HG03457 (cell line): ENCODE measurements around the gene MEF2D.

ENCODE experiments used
- ATAC-seq: cut with Tn5 transposase; IDR thresholded peaks from one replicate; pipeline ENCODE4 v1.9.1; 2021; ENCODE audit warnings: moderate number of reproducible peaks; ENCODE audit not compliant: unreplicated experiment

MEF2D gene

DNA sequence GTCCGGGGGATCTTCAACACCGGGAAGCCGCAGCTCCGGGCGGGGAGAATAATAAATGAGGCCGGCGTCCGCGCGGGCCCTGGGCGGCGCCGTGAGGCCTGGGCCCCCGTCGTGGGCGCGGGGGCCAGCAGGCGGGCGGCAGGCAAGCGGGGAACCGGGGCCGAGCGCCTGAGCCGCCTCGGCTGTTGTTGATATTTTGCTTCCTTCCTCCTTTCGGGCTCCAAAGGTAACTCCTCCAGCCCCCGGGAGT lies at the start of gene MEF2D:
MEF2D (minus strand) TSS at position 233 of the 250 bp plus-strand sequence. CDS start 17,483 bp downstream, outside the sequence.
- no peak for ATAC-seq

DNA sequence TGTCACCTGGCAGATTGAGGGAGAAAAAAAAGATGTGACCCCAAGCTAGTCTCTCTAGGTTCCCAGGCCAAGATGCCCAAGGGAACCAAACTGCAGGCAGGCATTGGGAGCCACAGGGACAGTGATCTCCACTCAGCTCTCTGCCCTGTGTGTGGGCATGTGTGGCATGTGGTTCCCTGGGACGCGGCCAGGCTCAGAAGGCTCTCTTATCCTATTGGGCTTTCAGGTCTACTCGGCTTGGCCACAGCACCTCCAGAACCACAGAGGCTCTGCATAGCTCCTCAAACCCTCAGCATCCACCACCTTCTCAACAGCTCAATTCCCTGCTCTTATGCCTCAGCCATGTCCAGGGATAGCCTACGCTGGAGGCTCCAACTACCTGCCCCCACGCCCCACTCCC lies 49.8 kb upstream of the MEF2D start:
- ATAC-seq = no peak

DNA sequence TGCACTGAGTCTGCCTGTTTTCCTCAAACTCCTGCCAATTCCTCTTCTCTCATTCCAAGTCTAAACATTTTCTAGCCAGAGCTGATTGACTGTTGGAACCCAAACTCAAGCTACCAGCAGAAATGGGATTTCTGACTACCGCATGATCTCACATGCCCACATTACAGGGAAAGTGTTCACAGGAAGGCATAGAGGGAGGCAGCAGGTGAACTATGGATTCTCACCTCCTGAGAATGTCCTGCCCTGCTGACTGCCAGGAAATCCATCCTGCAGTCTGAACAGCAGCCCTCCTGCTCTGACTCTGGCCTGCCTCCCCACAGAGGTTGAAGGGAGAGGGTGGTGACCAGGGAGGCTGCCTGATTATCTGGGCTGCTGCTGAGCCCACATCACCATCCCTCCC lies 49.3 kb upstream of the MEF2D start:
- ATAC-seq = no peak

DNA sequence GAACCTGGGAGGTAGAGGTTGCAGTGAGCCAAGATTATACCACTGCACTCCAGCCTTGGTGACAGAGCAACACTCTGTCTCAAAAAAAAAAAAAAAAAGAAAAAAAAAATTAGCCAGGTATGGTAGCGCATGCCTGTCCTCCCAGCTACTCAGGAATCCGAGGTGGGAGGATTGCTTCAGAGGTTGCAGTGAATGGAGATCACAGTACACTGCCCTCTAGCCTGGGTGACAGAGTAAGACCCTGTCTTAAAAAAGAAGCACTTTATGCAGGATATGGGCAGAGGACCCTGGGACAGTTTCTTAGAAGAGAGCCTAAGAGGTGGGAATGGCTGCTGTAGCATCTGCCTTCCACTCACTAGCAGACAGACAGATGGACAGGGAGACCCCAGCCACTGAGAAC lies 48.8 kb upstream of the MEF2D start:
- ATAC-seq = no peak

DNA sequence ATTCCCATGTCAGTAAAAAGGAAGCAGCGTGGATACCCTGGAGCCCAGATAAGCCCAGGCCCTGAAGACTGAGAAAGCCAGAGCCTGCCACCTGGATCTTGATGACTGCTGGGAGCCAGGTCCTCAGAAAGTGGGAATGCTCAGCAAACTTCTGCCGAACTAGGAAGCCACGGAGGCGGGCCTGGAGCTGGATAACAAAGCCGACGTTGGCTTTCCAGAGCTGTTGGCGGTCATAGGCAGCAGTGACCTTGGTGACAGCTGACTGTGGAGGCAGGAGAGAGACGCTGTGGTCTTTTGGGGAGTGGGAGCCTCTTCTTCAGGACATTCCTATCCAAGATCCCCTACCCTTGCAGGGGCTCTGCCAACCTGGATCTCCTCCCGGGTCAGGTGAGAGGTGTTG lies 47.4 kb upstream of the MEF2D start:
- ATAC-seq = no peak

DNA sequence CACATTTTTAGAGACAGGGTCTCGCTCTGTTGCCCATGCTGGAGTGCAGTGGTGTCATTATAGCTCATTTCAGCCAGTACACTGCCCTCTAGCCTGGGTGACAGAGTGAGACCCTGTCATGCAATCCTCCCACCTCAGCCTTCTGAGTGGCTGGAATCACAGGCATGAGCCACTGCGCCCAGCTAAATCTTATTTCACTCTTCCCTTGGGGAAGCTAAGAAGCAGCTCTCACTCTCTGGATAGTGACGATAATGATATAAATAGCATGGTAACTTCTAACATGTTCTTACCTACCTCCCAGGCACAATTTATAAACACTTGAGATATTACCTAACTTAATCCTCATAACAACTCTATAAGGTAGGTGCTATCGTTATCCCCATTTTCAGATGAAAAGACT lies 46.9 kb upstream of the MEF2D start:
- ATAC-seq = no peak

DNA sequence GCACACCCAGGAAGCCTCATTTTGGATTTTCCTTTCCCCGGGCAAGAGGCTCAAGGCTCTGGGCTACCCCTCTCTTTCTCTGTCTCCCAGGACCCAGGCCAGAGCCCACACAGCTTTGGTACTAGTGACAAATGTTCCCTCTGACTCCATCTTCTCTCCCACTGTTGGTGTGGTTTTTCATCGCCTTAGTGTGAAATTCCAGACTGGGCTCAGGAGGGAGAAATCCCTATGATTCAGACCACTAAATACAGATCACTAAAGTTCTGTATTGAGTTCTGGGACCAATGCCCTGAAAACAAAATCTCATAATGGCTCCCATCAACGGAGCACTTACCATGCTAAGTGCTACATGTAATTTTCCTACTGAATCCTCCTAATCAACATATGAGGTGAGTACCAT lies 45.7 kb upstream of the MEF2D start:
- ATAC-seq = no peak

DNA sequence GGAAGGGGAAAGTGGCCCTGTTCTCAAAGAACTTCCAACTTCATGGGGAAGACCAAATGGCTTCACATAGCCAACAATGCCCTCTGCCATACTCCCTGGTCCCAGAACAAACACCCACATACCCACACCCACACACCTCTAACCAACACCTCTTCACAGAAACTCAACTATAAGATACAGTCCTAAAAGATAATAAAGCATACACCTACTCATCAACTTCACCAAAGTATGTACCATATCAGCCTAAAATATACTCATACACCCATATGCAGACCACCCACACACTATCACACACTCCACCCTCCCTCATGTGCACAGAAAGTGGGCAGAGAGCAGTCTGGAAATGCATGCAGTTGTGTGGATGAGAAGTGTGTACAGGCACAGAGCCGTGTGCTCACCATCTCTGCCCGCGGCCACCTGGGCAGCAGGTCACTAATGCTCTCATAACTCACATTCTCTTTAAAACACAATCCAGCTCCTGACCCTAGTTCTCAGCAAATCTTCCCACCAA lies 44.1 kb upstream of the MEF2D start:
- no peak for ATAC-seq

DNA sequence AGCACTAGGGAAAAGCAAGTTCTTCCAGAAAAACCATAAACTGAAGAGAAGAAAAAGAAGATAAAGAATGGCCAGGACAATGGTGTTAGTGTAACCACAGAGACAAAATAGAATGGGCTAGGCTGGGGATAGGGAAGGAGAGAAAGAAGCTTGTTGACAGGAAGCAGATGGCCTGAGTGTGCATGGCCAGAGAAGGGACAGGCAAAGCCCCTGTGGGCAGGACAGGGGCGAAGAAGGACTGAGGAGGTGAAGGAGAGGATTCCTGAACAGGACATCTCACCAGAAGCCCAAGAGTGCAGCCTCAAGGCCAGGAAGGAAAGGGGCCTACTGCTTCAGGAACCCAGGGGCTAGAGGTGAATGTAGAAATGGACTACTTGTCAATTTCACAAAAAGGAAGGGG lies 42.5 kb upstream of the MEF2D start:
- no peak for ATAC-seq

DNA sequence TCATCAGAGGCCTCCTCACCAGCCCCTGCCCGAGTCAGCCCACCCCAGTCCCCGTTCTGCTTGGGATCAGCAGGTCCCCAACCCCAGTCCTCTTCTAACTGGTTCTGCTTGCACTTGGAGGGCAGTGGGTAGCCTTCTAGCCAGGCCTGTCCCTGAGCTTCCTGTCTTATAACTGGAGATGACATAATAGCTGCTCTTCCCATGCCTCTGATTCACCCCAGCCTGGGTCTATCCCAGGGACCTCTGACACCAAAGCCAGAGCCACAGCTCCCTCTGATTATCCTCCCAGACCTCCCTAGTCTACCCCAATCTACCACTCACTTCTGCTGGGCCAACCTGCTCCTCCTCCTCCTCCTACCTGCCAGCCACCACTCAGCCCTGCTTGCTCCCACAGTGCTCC lies 40.4 kb upstream of the MEF2D start:
- ATAC-seq = no peak

DNA sequence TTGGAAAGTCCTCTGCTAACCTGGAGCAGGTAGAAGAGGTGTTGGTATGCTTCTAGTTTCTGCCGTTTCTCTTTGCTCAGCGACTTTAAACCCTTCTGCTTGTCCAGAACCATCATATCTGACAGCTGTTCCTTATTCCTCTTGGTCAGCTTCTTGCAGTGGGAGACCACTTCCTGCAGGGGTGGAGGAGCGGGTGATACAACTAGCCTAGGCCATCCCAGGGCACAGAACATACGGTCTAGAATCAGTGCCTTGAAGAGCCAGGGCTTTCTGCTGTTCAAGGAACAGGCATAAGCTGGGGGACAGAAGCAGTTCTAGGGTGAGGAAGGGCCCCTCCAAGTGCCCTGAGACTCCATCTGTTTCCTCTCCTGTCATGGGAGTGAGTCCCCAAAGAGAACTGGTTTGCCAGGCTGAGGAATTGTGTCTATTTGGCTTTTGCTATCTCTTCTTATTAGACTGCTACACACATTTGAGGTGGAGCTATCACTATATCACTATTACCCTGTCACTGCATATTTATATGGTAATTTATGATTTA lies 39.3 kb upstream of the MEF2D start:
- ATAC-seq = no peak

DNA sequence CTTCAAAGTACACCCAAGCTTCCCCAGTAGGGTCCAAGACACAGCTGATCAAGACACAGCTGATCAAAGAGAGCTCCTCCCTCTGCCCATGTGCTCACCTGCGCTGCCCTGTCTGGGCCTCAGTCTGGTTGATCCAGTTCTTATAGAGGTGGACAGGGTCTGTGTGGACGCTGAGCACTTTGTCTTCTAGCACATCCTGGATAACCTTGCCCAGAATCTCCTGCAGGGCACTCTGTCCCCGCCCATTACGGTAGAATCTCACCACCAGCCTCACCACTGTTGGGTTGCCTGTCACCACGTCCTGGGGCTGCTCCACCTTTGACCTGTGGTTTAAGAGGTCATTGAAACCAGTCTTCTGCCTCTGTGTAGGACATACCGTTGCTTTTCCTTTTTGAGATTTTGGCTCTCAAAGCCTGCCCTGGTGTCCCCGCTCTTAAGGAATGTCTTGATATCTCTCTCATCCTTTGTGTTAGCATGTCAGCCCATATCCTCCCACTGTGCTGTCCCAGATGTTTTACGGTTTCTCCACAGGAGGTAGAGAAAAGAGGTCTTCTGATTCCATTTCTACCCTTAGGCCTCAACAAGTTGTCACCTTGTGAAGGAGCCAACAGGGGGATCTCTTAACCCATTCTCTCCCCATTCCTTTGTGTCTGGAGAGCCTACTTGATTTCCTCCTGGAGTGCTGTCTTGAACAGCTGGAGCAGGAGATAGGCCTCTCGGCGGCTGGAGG lies 38.3 kb upstream of the MEF2D start:
- no peak for ATAC-seq

DNA sequence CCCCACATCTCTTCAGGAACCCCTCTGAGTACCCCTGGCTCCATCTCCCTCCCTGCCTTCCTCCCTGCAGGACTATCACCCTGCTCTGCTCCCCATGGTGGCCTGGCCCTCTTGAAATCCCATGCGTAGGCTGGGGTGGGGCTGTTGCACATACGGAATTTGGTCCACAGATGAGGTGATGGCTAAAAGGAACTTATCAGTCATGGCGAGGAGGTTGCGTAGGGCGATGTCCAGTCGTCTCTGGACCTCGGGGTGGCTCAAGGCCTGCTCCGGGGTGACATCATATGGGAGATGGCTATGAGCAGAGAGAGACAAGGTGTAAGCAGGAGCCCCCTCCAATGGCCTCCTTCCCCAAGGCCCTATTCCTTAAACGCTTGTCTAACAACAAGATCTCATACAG lies 36.5 kb upstream of the MEF2D start:
- ATAC-seq = no peak

DNA sequence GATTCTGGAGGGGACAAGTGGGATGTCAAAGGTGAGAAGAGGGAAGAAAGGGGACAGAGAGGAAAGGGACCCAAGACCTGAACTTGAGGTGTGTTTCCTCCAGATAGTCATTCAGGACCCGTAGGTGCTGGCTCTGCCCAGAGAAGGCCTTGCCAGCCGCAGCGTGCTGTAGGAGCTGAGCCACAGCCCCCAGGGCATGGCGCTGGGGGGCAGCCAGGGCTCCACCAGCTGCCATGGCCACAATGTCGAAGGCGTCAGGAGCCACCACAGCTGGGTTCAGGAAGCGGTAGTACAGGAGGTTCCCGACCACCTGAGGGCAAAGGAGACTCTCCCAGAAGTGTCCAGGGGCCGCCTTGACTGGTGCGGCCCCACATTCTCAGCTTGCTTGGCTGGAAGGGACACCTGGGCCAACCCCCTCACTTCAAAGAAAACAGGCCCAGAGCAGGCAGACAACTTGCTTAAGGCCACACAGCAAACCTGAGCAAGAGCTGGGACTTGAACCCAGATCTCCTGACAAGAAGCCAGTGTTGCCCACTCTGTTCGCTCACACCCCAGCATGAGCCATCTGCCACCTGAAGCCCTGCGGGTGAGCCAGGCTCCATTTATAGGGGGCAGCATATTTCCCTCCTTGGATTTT lies 34.0 kb upstream of the MEF2D start:
- no peak for ATAC-seq

DNA sequence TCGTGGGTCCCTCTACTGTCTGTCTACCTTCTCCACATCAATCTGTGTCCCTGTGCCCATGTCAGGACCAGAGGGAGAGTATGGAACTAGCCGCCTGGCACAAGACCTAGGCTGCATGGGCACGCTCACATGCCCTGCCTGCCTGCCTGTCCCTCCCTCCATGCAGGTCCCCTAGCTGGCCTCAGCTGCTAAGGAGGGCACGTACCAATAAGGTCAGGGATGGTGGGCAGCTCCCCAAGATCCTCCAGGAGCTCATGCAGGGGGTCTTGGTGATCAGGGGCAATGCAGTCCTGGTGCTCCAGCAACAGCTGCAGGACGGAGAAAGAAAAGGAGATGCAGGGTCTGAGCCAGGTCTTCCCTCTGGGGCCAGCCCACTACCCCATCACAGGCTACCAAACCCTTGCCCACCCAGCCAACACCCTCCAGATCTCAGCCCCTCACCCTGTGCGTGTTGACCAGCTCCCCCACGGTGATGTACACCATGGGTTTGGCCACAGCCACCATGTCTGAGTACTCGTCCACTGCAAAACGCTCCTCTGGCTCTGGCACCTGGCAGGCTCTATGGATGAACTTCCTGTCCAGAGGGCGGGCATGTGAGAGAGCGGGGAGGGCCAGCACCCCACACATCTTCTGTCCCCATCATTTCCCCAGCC lies 33.1 kb upstream of the MEF2D start:
- no peak for ATAC-seq

DNA sequence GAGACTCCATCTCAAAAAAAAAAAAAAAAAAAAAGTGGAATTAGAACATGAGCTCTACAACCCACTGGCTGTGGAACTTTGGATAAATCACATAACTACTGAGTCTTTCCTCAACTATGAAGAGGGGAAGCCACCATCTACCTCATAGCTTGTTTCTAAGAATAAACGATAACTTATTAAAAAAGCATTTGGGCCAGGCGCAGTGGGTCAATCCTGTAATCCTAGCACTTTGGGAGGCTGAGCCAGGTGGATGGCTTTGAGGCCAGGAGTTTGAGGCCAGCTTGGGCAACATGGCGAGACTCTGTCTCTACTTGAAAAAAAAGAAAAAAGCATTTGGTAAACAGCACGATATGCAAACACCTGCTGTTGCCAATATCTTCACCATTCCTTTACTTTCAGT lies 31.8 kb upstream of the MEF2D start:
- no peak for ATAC-seq

DNA sequence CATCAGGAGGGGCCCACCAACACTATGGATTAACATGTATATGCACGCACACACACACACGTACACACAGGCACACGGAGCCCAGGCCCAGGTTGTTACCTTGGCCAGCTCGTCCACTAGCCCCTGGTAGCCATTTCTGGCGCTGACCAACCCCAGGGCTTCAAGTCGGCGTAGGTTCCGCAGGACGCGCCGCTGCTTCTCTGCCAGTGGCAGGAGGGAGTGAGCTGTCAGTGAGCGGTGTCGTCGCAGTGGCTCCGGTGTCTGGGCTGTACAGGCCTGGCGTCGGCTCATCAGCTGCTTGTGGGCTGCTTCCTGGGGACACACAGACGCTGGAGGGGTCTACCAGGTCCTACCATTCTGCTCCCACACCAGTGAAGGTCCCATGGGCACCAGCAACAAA lies 29.4 kb upstream of the MEF2D start:
- ATAC-seq = no peak

DNA sequence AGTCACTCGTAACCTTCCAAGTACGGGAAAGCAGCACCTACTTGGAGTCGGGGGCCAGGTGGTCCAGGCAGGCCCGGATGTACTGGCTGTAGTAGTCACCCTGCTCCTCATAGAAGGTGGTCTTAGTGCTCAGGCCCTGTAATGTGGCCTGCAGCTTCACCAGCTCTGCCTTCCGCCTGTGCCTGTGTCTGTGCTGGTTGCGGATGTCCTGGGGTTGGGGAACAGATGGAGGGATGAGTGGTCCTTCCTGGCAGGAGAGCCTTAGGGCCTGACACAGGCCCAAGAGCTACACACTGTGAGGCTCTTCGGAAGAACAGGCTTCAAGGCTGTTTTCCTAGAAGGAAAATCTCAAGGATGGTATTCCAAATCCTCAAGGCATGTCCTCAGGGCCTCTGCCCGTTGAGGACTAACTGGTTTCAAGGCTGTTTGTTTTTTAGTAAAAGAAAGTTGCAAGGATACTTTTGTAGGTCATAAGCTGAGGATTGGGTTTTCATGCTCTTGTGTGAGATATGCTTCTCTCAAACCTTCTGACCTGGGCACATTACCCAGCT lies 28.4 kb upstream of the MEF2D start:
- no peak for ATAC-seq

DNA sequence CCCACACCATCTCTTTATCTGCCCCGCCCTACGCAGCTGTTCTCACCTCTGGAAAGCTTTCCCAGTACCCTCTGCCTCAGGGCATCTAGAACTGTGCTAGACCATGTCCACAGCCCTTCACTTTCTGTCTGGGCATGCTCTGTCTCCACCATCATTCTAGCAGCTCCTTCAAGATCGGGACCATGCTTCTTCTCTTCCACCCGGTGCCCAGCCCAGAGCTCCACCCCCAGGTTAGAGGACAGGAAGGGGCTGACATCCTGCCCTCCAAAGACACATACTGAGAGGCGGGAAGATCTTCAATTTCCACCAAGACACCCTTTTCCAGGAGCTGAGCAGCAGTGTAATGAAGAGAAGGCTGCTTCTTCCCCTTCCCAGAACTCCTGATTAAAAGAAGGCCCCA lies 27.7 kb upstream of the MEF2D start:
- ATAC-seq = no peak

DNA sequence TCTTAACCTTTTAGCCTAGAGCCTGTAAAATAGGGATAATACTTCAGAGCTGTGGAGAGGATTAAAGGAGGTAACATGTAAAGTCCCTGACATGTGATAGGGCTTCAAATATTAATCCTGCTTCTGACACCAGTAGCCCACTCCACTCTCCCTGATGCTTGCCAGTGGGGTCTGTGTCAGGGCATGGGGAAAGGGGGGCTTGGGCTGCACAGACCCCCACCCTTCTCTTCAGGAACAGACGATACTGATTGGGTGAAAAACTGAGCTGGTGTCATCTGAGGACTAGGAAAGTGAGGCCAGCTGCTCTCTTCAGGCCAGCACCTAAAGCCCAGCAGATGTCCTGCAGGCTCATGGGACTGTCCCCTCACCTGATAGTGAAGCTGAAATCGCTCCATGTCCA lies 27.0 kb upstream of the MEF2D start:
- ATAC-seq = no peak

DNA sequence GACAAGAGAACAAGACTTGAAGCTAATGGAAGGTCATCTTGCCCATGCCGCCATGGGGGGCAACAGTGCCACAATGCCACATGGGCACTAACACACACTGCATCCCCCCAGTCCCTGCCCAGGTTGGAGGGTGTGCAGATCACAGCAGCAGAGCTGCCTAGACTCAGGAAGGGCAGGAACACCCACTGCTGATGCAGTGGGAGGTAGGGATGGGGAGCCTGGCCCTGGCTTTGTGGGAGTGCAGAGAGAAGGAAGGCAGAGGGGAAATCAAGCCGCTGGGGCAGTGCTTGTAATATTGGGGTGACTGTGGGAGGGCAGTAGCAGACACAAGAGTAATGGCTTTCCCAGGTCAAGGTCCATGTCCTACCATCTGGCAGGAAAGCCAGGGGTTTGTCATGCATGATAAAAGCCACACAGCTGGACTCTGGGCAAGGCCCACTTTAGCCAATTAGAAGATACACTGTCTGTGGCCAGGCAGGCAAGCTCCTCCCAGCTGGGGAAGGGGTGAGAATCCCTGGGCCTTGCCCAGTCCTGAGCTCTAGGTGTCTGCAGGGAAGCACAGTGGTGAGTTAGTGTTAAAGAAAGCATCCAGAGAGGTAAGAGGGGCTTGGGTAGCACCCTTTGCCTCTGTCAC lies 25.4 kb upstream of the MEF2D start:
- no peak for ATAC-seq
